ENCODE measurements around the gene PHLDA2.
"Not testable (repeated sequence)": the region's sequence is repeated elsewhere in the genome, so short reads cannot be mapped to it uniquely, and the experiment has no call there.

PHLDA2 gene

GRCh38 chr11:2908130-2908529, 21.1 kb downstream of the PHLDA2 start:
- no peak for TF ChIP-seq EZH2 (optimal IDR thresholded peaks at IDR 0.05; ENCODE audit: low read depth, low read length)
- no peak for TF ChIP-seq EZH2phosphoT487 (IDR thresholded peaks at IDR 0.05; ENCODE audit: low read length)
- TF ChIP-seq CTCF (IDR thresholded peaks at IDR 0.05; ENCODE audit: low read length) = no peak
- Histone ChIP-seq H3K36me3 (replicated peaks; ENCODE audit: insufficient read depth, low read length) (no peaks in the 10 kb centered on the region), H3K27ac (ENCODE audit: low read length) (no peak overlapping the region), H4K20me1 (ENCODE audit: insufficient read depth, low read length) (no peaks in the 10 kb centered on the region), H3K9me3 (replicated peaks; ENCODE audit: insufficient read depth, low read length) (no peaks in the 10 kb centered on the region), H3F3A (ENCODE audit: insufficient read depth, low read length) (no peaks in the 10 kb centered on the region), H3K4me1 (ENCODE audit: low read length) (0 out of 2 replicates have a peak, but pooled peaks cover 1% of the 10 kb centered on the region), H3K27me3 (replicated peaks; ENCODE audit: insufficient read depth, low read length) (no peaks in the 10 kb centered on the region), H3K9ac (ENCODE audit: low read length) (no peak overlapping the region), H3K4me3 (ENCODE audit: low read length) (no peak overlapping the region), H3K4me2 (ENCODE audit: low read depth, low read length) (no peak overlapping the region), H3K79me2 (ENCODE audit: low read length) (no peaks in the 10 kb centered on the region), H2AFZ (ENCODE audit: low read length) (no peak overlapping the region), H3K9me2 (replicated peaks; ENCODE audit: insufficient read depth, low read length) (no peaks in the 10 kb centered on the region)
- DNase-seq = no peak

- not testable (repeated sequence) for DNase-seq; H4K20me1 ChIP-seq (ENCODE audit: insufficient read depth, low read length); H3K4me3 ChIP-seq (ENCODE audit: low read length); H3K9me3 ChIP-seq (replicated peaks; ENCODE audit: insufficient read depth, low read length); H3K79me2 ChIP-seq (ENCODE audit: low read length); H2AFZ ChIP-seq (ENCODE audit: low read length); H3F3A ChIP-seq (ENCODE audit: insufficient read depth, low read length); H3K4me2 ChIP-seq (ENCODE audit: low read depth, low read length); H3K36me3 ChIP-seq (replicated peaks; ENCODE audit: insufficient read depth, low read length); H3K4me1 ChIP-seq (ENCODE audit: low read length); H3K9ac ChIP-seq (ENCODE audit: low read length); H3K9me2 ChIP-seq (replicated peaks; ENCODE audit: insufficient read depth, low read length); H3K27ac ChIP-seq (ENCODE audit: low read length); H3K27me3 ChIP-seq (replicated peaks; ENCODE audit: insufficient read depth, low read length)
Measured at GRCh38 chr11:2905299-2905698, 23.9 kb downstream of the PHLDA2 start.

- no peak for TF ChIP-seq EZH2 (optimal IDR thresholded peaks at IDR 0.05; ENCODE audit: low read depth, low read length)
- TF ChIP-seq CTCF (IDR thresholded peaks at IDR 0.05; ENCODE audit: low read length) = no peak
- no peak for TF ChIP-seq EZH2phosphoT487 (IDR thresholded peaks at IDR 0.05; ENCODE audit: low read length)
- H3K9me3 ChIP-seq (replicated peaks; ENCODE audit: insufficient read depth, low read length) = no peaks in the 10 kb centered on the region
- DNase-seq = no peak
- H3K27me3 ChIP-seq (replicated peaks; ENCODE audit: insufficient read depth, low read length) = no peaks in the 10 kb centered on the region
- 0 out of 2 replicates have a peak, but pooled peaks cover 2% of the 10 kb centered on the region for H3F3A ChIP-seq (ENCODE audit: insufficient read depth, low read length)
- no peaks in the 10 kb centered on the region for H3K9me2 ChIP-seq (replicated peaks; ENCODE audit: insufficient read depth, low read length)
- no peak overlapping the region for H3K9ac ChIP-seq (ENCODE audit: low read length)
- H2AFZ ChIP-seq (ENCODE audit: low read length) = no peak overlapping the region
- no peaks in the 10 kb centered on the region for H3K36me3 ChIP-seq (replicated peaks; ENCODE audit: insufficient read depth, low read length)
- H3K4me2 ChIP-seq (ENCODE audit: low read depth, low read length) = no peak overlapping the region
- H3K79me2 ChIP-seq (ENCODE audit: low read length) = no peaks in the 10 kb centered on the region
- H3K4me3 ChIP-seq (ENCODE audit: low read length) = no peak overlapping the region
- no peaks in the 10 kb centered on the region for H4K20me1 ChIP-seq (ENCODE audit: insufficient read depth, low read length)
- peaks cover 6% of the 10 kb centered on the region for H3K4me1 ChIP-seq (ENCODE audit: low read length)
- H3K27ac ChIP-seq (ENCODE audit: low read length) = no peak overlapping the region
Measured at GRCh38 chr11:2904153-2905052, 24.8 kb downstream of the PHLDA2 start.

GRCh38 chr11:2903672-2904011, 25.6 kb downstream of the PHLDA2 start:
- H3K9ac ChIP-seq (ENCODE audit: low read length) = no peak overlapping the region

More at GRCh38 chr11:2903672-2904011, 25.6 kb downstream of the PHLDA2 start:
- no peak overlapping the region for H3K4me3 ChIP-seq (ENCODE audit: low read length)
- TF ChIP-seq EZH2phosphoT487 (IDR thresholded peaks at IDR 0.05; ENCODE audit: low read length) (no peak), CTCF (IDR thresholded peaks at IDR 0.05; ENCODE audit: low read length) (no peak), EZH2 (optimal IDR thresholded peaks at IDR 0.05; ENCODE audit: low read depth, low read length) (no peak)
- H3K9me3 ChIP-seq (replicated peaks; ENCODE audit: insufficient read depth, low read length) = no peaks in the 10 kb centered on the region
- no peak for DNase-seq
- peaks cover 13% of the 10 kb centered on the region for H3K4me1 ChIP-seq (ENCODE audit: low read length)
- no peak overlapping the region for H2AFZ ChIP-seq (ENCODE audit: low read length)
- no peaks in the 10 kb centered on the region for H3K27me3 ChIP-seq (replicated peaks; ENCODE audit: insufficient read depth, low read length)
- no peak overlapping the region for H3K27ac ChIP-seq (ENCODE audit: low read length)
- 0 out of 2 replicates have a peak, but pooled peaks cover 2% of the 10 kb centered on the region for H3F3A ChIP-seq (ENCODE audit: insufficient read depth, low read length)
- no peaks in the 10 kb centered on the region for H4K20me1 ChIP-seq (ENCODE audit: insufficient read depth, low read length)
- no peak overlapping the region for H3K4me2 ChIP-seq (ENCODE audit: low read depth, low read length)
- no peaks in the 10 kb centered on the region for H3K36me3 ChIP-seq (replicated peaks; ENCODE audit: insufficient read depth, low read length)
- H3K79me2 ChIP-seq (ENCODE audit: low read length) = no peaks in the 10 kb centered on the region
- no peaks in the 10 kb centered on the region for H3K9me2 ChIP-seq (replicated peaks; ENCODE audit: insufficient read depth, low read length)

Measured in MM.1S (cell line).